K562 (cell line): ENCODE results near the gene NUP133. TPM values are rescaled to one million over a fixed set of nuclear protein-coding genes. Genes with fewer than 3 reads are reported as not detected.
A peak's percentile ranks its signal among the peaks of the same experiment; 100 is the strongest.

Experiments used
- ASH1L ChIP-seq: fragments of 450-650 bp; IDR thresholded peaks from 2 replicates; pipeline ENCODE4 v1.6.1; 2018; ENCODE audit warnings: borderline replicate concordance, mild to moderate bottlenecking, low read depth; ENCODE audit not compliant: partially characterized antibody
- BCL6 ChIP-seq: fragments of 250-450 bp; sonication (Bioruptor Pico); IDR thresholded peaks from 2 replicates; pipeline ENCODE4 v1.4.0; 2020
- CHD2 ChIP-seq: IDR thresholded peaks from 2 replicates; pipeline ENCODE4 v1.6.1; 2011; ENCODE audit warnings: low read depth, low read length
- DNMT1 ChIP-seq: fragments of 450-650 bp; IDR thresholded peaks from 2 replicates; pipeline ENCODE4 v1.6.1; 2016; ENCODE audit warnings: antibody characterized with exemption, mild to moderate bottlenecking
- ELF2 ChIP-seq: fragments of 250-450 bp; sonication (Bioruptor Pico); IDR thresholded peaks from 2 replicates; pipeline ENCODE4 v1.5.0; 2021; ENCODE audit warnings: mild to moderate bottlenecking
- ESRRB ChIP-seq: fragments of 250-450 bp; sonication (Bioruptor Pico); IDR thresholded peaks from 2 replicates; pipeline ENCODE4 v1.5.0; 2020; ENCODE audit warnings: mild to moderate bottlenecking, moderate library complexity, borderline replicate concordance
- KAT8 ChIP-seq: fragments of 450-650 bp; IDR thresholded peaks from 2 replicates; pipeline ENCODE4 v1.6.1; 2016; ENCODE audit warnings: low read depth, mild to moderate bottlenecking
- MAFG ChIP-seq: fragments of 450-650 bp; conservative IDR thresholded peaks from 2 replicates; pipeline ENCODE4 v1.6.1; 2016; ENCODE audit warnings: missing genetic modification characterization, missing compliant biosample characterization
- PML ChIP-seq: IDR thresholded peaks from 2 replicates; pipeline ENCODE4 v1.6.1; 2012; ENCODE audit warnings: low read length, inconsistent platforms
- PPARD ChIP-seq: fragments of 250-450 bp; sonication (Bioruptor Pico); IDR thresholded peaks from 2 replicates; pipeline ENCODE4 v1.8.0; 2022; ENCODE audit warnings: inconsistent platforms, mild to moderate bottlenecking, moderate library complexity
- RBFOX2 ChIP-seq: fragments of 200-400 bp; formaldehyde crosslinking; IDR thresholded peaks from 2 replicates; pipeline ENCODE4 v1.6.1; 2017; ENCODE audit warnings: low read depth, mild to moderate bottlenecking, low read length, moderate library complexity
- SAFB ChIP-seq: fragments of 200-400 bp; formaldehyde crosslinking; IDR thresholded peaks from 2 replicates; pipeline ENCODE4 v1.6.1; 2017; ENCODE audit warnings: low read depth, low read length, borderline replicate concordance
- TAF9B ChIP-seq: fragments of 450-650 bp; IDR thresholded peaks from 2 replicates; pipeline ENCODE4 v1.6.1; 2018; ENCODE audit warnings: mild to moderate bottlenecking; ENCODE audit not compliant: partially characterized antibody
- TBL1XR1 ChIP-seq, 2 experiments: IDR thresholded peaks; 2 replicates each; pipeline ENCODE4 v1.6.1; 2012; ENCODE audit warnings: improper control_type of control experiment in 2 of 2, low read length in 2 of 2, mild to moderate bottlenecking in 1 of 2
- ZFPM2 ChIP-seq: fragments of 250-450 bp; sonication (Bioruptor Pico); IDR thresholded peaks from 2 replicates; pipeline ENCODE4 v1.5.1; 2022; ENCODE audit warnings: mild to moderate bottlenecking
- ZNF140 ChIP-seq: fragments of 250-450 bp; sonication (Bioruptor Pico); IDR thresholded peaks from 2 replicates; pipeline ENCODE4 v1.8.0; 2021; ENCODE audit warnings: moderate library complexity, mild to moderate bottlenecking, inconsistent platforms
- ZNF324 ChIP-seq: fragments of 250-450 bp; sonication (Bioruptor Pico); IDR thresholded peaks from 2 replicates; pipeline ENCODE4 v1.4.0; 2020; ENCODE audit warnings: mild to moderate bottlenecking
- ZNF764 ChIP-seq: fragments of 250-450 bp; sonication (Bioruptor Pico); IDR thresholded peaks from 2 replicates; pipeline ENCODE4 v1.4.0; 2020; ENCODE audit warnings: low read depth, mild to moderate bottlenecking, moderate library complexity
- polyA plus RNA-seq, 8 experiments: library from polyadenylated mRNA; depleted of rRNA in 4 of 8; stranded (reverse) in 5 of 8; unstranded in 3 of 8; fragments of >200 nt; fragmentation: Nextera tagmentation in 2 of 8; fragmentation: Illumina TruSeq in 1 of 8; extraction: Ambion mirVana in 2 of 8; extraction: Trizol in 1 of 8; gene quantifications; 2 replicates each; pipeline versions ENCODE4 v1.2.1 to v1.2.3, GENCODE V29; 2011 to 2014; ENCODE audit warnings: inconsistent platforms in 1 of 8, missing spikeins in 1 of 8
- total RNA-seq, 7 experiments: library from RNA; depleted of rRNA in 6 of 7; stranded (reverse); fragments of >200 nt in 6 of 7; fragmentation: Illumina TruSeq in 2 of 7; extraction: Trizol in 2 of 7; gene quantifications; 2 replicates each; pipeline versions ENCODE4 v1.2.1 to v1.2.3, GENCODE V29; 2011 to 2021; ENCODE audit warnings: low replicate concordance in 1 of 7
- TF ChIP-seq, protein P1 (sequence below): fragments of 250-450 bp; sonication (Bioruptor Pico); IDR thresholded peaks from 2 replicates; pipeline ENCODE4 v1.8.0; 2021; ENCODE audit warnings: moderate library complexity, mild to moderate bottlenecking, inconsistent platforms
- TF ChIP-seq, protein P2 (sequence below): fragments of 450-650 bp; IDR thresholded peaks from 2 replicates; pipeline ENCODE4 v1.6.1; 2016; ENCODE audit warnings: antibody characterized with exemption
- TF ChIP-seq, protein P3 (sequence below), 3 experiments: fragments of 200-800 bp in 1 of 3; sonication (Bioruptor generic) in 1 of 3; sonication (generic) in 1 of 3; formaldehyde crosslinking in 1 of 3; IDR thresholded peaks; 2 replicates each; pipeline versions ENCODE4 v1.6.1 to v1.8.0; 2016 to 2022; ENCODE audit warnings: mild to moderate bottlenecking in 2 of 3, missing compliant biosample characterization in 2 of 3, missing genetic modification characterization in 2 of 3, missing genetic modification reagents in 1 of 3
- TF ChIP-seq, protein P4 (sequence below), 2 experiments: fragments of 450-650 bp; IDR thresholded peaks; 2 replicates each; pipeline ENCODE4 v1.6.1; 2016
- TF ChIP-seq, protein P5 (sequence below): fragments of 450-650 bp; conservative IDR thresholded peaks from 2 replicates; pipeline ENCODE4 v1.6.1; 2016; ENCODE audit warnings: missing genetic modification characterization, low read depth, mild to moderate bottlenecking, missing compliant biosample characterization, moderate library complexity

Gene NUP133
- total and polyA plus RNA-seq, 9 of the 15 experiments (the other 6 are each of a cell fraction or from before 2014, with no cell fraction given), result 21.7 to 85.1 (median 61.3) TPM

DNA sequence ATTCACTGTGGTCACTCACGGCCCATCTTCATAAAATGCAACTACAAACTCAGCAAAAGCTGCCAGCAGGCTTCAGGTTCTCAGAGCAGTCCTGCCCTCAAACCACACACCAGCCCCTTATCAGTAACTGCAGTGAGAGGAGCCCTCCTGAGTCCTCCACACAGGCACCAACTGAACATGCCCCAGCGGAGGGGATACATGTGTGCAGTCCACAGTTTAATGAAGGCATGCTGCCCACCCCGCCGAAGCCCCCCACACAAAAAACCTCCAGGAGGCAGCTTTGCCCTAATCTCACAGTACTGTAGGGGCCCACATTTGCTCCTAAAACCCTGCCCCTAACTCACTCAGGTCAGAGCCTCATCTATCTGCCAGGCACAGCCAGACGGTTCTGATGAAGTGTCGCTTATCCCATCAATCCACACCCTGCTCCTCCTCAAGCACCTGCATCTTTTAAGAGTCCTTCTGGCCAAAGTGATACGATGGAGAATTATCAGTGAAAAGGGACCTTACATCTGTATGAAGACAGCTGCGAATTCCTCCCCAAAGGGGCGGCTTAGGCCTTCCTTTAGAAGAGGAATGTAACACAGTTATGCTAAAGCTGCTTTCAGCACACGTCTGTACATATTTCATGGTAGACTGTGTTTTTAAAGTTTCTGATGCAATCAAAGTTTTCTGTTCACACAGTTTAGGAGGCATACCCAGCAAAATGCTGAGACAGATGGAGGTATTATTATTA, 46.9 kb upstream of the NUP133 start (continued):
- no peak for TF ChIP-seq ZNF140
- no peak for TF ChIP-seq MAFG (tag)
- TF ChIP-seq KAT8, result no peak
- no peak for TF ChIP-seq BCL6
- no peak for TF ChIP-seq ZNF324 (CRISPR knock-in tag)
- peak; percentile 100 for TF ChIP-seq PML
- TF ChIP-seq, protein P1, sequence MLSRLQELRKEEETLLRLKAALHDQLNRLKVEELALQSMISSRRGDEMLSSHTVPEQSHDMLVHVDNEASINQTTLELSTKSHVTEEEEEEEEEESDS (CRISPR knock-in tag), result no peak
- no peak for TF ChIP-seq ELF2 (CRISPR knock-in tag)
- TF ChIP-seq TBL1XR1 (IDR thresholded peaks at IDR 0.05; ENCODE audit: low read length in 2 of 2), result peak; percentile 96 to 97
- no peak for TF ChIP-seq PPARD
- TF ChIP-seq ZNF764 (CRISPR knock-in tag), result no peak
- TF ChIP-seq, protein P2, sequence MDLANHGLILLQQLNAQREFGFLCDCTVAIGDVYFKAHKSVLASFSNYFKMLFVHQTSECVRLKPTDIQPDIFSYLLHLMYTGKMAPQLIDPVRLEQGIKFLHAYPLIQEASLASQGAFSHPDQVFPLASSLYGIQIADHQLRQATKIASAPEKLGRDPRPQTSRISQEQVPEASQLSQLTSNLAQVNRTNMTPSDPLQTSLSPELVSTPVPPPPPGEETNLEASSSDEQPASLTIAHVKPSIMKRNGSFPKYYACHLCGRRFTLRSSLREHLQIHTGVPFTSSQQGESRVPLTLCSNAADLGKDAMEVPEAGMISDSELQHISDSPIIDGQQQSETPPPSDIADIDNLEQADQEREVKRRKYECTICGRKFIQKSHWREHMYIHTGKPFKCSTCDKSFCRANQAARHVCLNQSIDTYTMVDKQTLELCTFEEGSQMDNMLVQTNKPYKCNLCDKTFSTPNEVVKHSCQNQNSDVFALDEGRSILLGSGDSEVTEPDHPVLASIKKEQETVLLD, result peak; percentile 89
- TF ChIP-seq, protein P3, sequence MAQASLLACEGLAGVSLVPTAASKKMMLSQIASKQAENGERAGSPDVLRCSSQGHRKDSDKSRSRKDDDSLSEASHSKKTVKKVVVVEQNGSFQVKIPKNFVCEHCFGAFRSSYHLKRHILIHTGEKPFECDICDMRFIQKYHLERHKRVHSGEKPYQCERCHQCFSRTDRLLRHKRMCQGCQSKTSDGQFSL (CRISPR knock-in tag; IDR thresholded peaks at IDR 0.05), result no peak
- TF ChIP-seq, protein P3 (tag; IDR thresholded peaks at IDR 0.05), result no peak
- TF ChIP-seq DNMT1, result no peak
- TF ChIP-seq ESRRB (CRISPR knock-in tag), result no peak
- no peak for TF ChIP-seq ZFPM2 (CRISPR knock-in tag)
- peak; percentile 76 for TF ChIP-seq TAF9B
- TF ChIP-seq, protein P4, sequence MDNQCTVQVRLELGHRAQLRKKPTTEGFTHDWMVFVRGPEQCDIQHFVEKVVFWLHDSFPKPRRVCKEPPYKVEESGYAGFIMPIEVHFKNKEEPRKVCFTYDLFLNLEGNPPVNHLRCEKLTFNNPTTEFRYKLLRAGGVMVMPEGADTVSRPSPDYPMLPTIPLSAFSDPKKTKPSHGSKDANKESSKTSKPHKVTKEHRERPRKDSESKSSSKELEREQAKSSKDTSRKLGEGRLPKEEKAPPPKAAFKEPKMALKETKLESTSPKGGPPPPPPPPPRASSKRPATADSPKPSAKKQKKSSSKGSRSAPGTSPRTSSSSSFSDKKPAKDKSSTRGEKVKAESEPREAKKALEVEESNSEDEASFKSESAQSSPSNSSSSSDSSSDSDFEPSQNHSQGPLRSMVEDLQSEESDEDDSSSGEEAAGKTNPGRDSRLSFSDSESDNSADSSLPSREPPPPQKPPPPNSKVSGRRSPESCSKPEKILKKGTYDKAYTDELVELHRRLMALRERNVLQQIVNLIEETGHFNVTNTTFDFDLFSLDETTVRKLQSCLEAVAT (IDR thresholded peaks at IDR 0.05), result peak; percentile 63 to 72
- no peak for TF ChIP-seq RBFOX2
- no peak for TF ChIP-seq ASH1L
- TF ChIP-seq, protein P5, sequence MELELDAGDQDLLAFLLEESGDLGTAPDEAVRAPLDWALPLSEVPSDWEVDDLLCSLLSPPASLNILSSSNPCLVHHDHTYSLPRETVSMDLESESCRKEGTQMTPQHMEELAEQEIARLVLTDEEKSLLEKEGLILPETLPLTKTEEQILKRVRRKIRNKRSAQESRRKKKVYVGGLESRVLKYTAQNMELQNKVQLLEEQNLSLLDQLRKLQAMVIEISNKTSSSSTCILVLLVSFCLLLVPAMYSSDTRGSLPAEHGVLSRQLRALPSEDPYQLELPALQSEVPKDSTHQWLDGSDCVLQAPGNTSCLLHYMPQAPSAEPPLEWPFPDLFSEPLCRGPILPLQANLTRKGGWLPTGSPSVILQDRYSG (tag), result peak; percentile 89
- TF ChIP-seq SAFB, result no peak
- no peak for TF ChIP-seq CHD2
